ENCODE data around the gene KLHDC10. TPM values are rescaled to one million over a fixed set of nuclear protein-coding genes. Genes with fewer than 3 reads are reported as not detected.

The KLHDC10 gene
- total and polyA plus RNA-seq, 2 of the 13 experiments (the other 11 are each of a cell fraction or from before 2014, with no cell fraction given): 11.9 to 21.6 TPM

- in situ Hi-C loops (cut with HindIII; ENCODE audit: extremely low pct_ligation_motif_present, low pct_unique_long_range_greater_than_20kb): no loop called here
- no peak overlapping the region for H3K4me2 ChIP-seq (ENCODE audit: low read depth, low read length)
- no peak overlapping the region for H3K9ac ChIP-seq (ENCODE audit: insufficient read depth, low read depth, low read length)
- POLR2A ChIA-PET: no interaction called here
- CTCF ChIA-PET (ENCODE audit: low intra/inter-chr PET ratio, low total read pairs): interaction anchor here (1.6 kb wide), 1 partner anchor 769 kb away, joined by 7 read pairs; no protein-coding TSS in a partner anchor
- H3K79me2 ChIP-seq (ENCODE audit: insufficient read depth, low read length): no peaks in the 10 kb centered on the region
- H3K36me3 ChIP-seq (replicated peaks in 1 of 2; ENCODE audit: control insufficient read depth in 1 of 2, insufficient read depth in 2 of 2, low read length in 2 of 2): no peaks in the 10 kb centered on the region
- ATAC-seq (no peak), DNase-seq (ENCODE audit: low spot score) (no peak), FAIRE-seq (no peak)
- no peaks in the 10 kb centered on the region for H4K20me1 ChIP-seq (ENCODE audit: insufficient read depth, low read length)
- BruUV-seq (replicated peaks): no TSS peak
- H3K27me3 ChIP-seq (ENCODE audit: control insufficient read depth in 1 of 2, insufficient read depth in 2 of 2, low read length in 2 of 2): no peaks in the 10 kb centered on the region
- WGBS (ENCODE audit: low lambda C conversion rate): 100% methylated on average over 1 of the region's 1 CpG
- H3K9me3 ChIP-seq (ENCODE audit: low read length): no peaks in the 10 kb centered on the region
- no peak overlapping the region for H2AFZ ChIP-seq (ENCODE audit: low read length)
- no peak overlapping the region for H3K27ac ChIP-seq (ENCODE audit: extremely low read length, insufficient read depth, low read length)
- TF ChIP-seq ZNF7 (CRISPR knock-in tag; IDR thresholded peaks at IDR 0.05) (peak; percentile 94), NFYC (CRISPR knock-in tag; IDR thresholded peaks at IDR 0.05) (no peak)
- intact Hi-C loops (cut with micrococcal nuclease; ENCODE audit: unreplicated experiment): no loop called here
- no peak overlapping the region for H3K4me3 ChIP-seq (replicated peaks in 1 of 3; ENCODE audit: insufficient read depth in 1 of 3, low read depth in 2 of 3, low read length in 3 of 3)
- peaks cover 53% of the 10 kb centered on the region for H3K4me1 ChIP-seq (ENCODE audit: insufficient read depth, low read length)
Measured at GRCh38 chr7:130062246-130062645, 8.1 kb upstream of the KLHDC10 start.

GRCh38 chr7:130063036-130063435 lies 7.3 kb upstream of the KLHDC10 start:
- CTCF ChIA-PET (ENCODE audit: low intra/inter-chr PET ratio, low total read pairs): interaction anchor here (1.6 kb wide), 1 partner anchor 768 kb away, joined by 7 read pairs; no protein-coding TSS in a partner anchor
- no peaks in the 10 kb centered on the region for H4K20me1 ChIP-seq (ENCODE audit: insufficient read depth, low read length)
- H3K9ac ChIP-seq (ENCODE audit: insufficient read depth, low read depth, low read length): no peak overlapping the region
- no peaks in the 10 kb centered on the region for H3K79me2 ChIP-seq (ENCODE audit: insufficient read depth, low read length)
- no peak overlapping the region for H2AFZ ChIP-seq (ENCODE audit: low read length)
- ATAC-seq (peak; percentile 43), DNase-seq (ENCODE audit: low spot score) (peak; percentile 50), FAIRE-seq (no peak)
- no peaks in the 10 kb centered on the region for H3K27me3 ChIP-seq (ENCODE audit: control insufficient read depth in 1 of 2, insufficient read depth in 2 of 2, low read length in 2 of 2)
- H3K4me3 ChIP-seq (replicated peaks in 1 of 3; ENCODE audit: insufficient read depth in 1 of 3, low read depth in 2 of 3, low read length in 3 of 3): no peak overlapping the region
- intact Hi-C loops (cut with micrococcal nuclease; ENCODE audit: unreplicated experiment): no loop called here
- in situ Hi-C loops (cut with HindIII; ENCODE audit: extremely low pct_ligation_motif_present, low pct_unique_long_range_greater_than_20kb): no loop called here
- no peaks in the 10 kb centered on the region for H3K36me3 ChIP-seq (replicated peaks in 1 of 2; ENCODE audit: control insufficient read depth in 1 of 2, insufficient read depth in 2 of 2, low read length in 2 of 2)
- TF ChIP-seq STAG1 (CRISPR knock-in tag; IDR thresholded peaks at IDR 0.05) (peak; percentile 45; the same call in 1 of the 2 replicates), XRCC5 (optimal IDR thresholded peaks at IDR 0.05; ENCODE audit: low read length) (peak; percentile 20), RAD21 (CRISPR knock-in tag; IDR thresholded peaks at IDR 0.05) (peak; percentile 47), HES4 (CRISPR knock-in tag; IDR thresholded peaks at IDR 0.05; ENCODE audit: borderline replicate concordance) (no peak), ZMYM3 (CRISPR knock-in tag; IDR thresholded peaks at IDR 0.05) (peak; percentile 56; the same call in 1 of the 2 replicates), ZNF136 (CRISPR knock-in tag; IDR thresholded peaks at IDR 0.05; ENCODE audit: low read depth) (no peak), ZNF446 (CRISPR knock-in tag; IDR thresholded peaks at IDR 0.05) (no peak), ZNF501 (CRISPR knock-in tag; IDR thresholded peaks at IDR 0.05) (0 out of 2 replicates have a peak, but pooled peaks have one; percentile 25), NR2F6 (IDR thresholded peaks at IDR 0.05) (peak; percentile 14; the same call in 1 of the 2 replicates), NR2F6 (CRISPR knock-in tag; IDR thresholded peaks at IDR 0.05) (no peak), SMC3 (IDR thresholded peaks at IDR 0.05; ENCODE audit: low read length) (peak; percentile 42), NFRKB (IDR thresholded peaks at IDR 0.05) (no peak), ZNF546 (CRISPR knock-in tag; conservative IDR thresholded peaks at IDR 0.05) (no peak), CTCF (CRISPR knock-in tag; IDR thresholded peaks at IDR 0.05) (peak; percentile 65)
- no TSS peak for BruUV-seq (replicated peaks)
- POLR2A ChIA-PET: no interaction called here
- H3K9me3 ChIP-seq (ENCODE audit: low read length): no peaks in the 10 kb centered on the region
- H3K4me1 ChIP-seq (ENCODE audit: insufficient read depth, low read length): peaks cover 53% of the 10 kb centered on the region
- H3K4me2 ChIP-seq (ENCODE audit: low read depth, low read length): peak overlapping the region; percentile 7; the same call in 1 of the 2 replicates
- no peak overlapping the region for H3K27ac ChIP-seq (ENCODE audit: extremely low read length, insufficient read depth, low read length)
- WGBS (ENCODE audit: low lambda C conversion rate): 8% methylated on average over 2 of the region's 2 CpGs
